Epithelial cell of esophagus (primary cell): ENCODE results near the gene GRIA3.
A peak's percentile ranks its signal among the peaks of the same experiment; 100 is the strongest.
"Not testable (repeated sequence)": the region's sequence is repeated elsewhere in the genome, so short reads cannot be mapped to it uniquely, and the experiment has no call there.

Experiments used
- DNase-seq: peaks from one replicate; pipeline ENCODE4 v3.0.0; 2010; ENCODE audit warnings: low read depth
- H3K4me3 ChIP-seq: 2 replicates; pipeline ENCODE4 v1.5.1; 2011; ENCODE audit warnings: mild to moderate bottlenecking, low read length, control low read depth
- TF ChIP-seq, protein P1 (sequence below): IDR thresholded peaks from 2 replicates; pipeline ENCODE4 v1.5.1; 2011; ENCODE audit warnings: low read depth, mild to moderate bottlenecking, low read length, control low read depth, inconsistent platforms; ENCODE audit not compliant: insufficient read depth; ENCODE audit errors: missing control alignments

GRIA3 gene

DNA sequence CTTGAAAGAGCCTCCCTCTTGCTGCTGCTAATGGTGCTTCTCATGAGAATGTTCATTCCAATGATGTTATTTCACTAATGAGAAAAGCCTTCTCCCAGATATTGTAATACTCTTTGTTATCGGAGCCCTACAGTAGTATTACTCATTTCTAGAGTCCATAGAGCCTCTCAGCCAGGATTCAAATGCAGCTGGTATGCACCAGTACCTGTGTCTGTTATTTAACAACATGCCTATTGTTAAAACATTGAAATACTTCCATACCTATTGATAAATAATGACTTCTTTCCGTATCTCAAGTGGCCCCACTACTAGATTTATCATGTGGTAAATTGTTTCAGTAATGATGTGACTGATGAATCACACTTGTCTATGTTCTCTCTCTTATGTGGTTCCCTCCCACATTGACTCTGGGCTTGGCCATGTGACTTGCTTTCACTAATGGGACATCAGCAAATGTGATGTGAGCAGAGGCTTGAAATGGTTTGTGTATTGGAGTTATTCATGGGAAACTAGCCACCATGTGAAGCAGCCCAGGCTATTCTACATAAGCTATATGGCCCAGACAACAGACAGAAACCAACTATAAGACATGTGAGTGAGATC lies 341.1 kb downstream of the GRIA3 start:
- peak; percentile 15 for DNase-seq
- H3K4me3 ChIP-seq: no peak overlapping the region
- TF ChIP-seq, protein P1, sequence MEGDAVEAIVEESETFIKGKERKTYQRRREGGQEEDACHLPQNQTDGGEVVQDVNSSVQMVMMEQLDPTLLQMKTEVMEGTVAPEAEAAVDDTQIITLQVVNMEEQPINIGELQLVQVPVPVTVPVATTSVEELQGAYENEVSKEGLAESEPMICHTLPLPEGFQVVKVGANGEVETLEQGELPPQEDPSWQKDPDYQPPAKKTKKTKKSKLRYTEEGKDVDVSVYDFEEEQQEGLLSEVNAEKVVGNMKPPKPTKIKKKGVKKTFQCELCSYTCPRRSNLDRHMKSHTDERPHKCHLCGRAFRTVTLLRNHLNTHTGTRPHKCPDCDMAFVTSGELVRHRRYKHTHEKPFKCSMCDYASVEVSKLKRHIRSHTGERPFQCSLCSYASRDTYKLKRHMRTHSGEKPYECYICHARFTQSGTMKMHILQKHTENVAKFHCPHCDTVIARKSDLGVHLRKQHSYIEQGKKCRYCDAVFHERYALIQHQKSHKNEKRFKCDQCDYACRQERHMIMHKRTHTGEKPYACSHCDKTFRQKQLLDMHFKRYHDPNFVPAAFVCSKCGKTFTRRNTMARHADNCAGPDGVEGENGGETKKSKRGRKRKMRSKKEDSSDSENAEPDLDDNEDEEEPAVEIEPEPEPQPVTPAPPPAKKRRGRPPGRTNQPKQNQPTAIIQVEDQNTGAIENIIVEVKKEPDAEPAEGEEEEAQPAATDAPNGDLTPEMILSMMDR: no peak

DNA sequence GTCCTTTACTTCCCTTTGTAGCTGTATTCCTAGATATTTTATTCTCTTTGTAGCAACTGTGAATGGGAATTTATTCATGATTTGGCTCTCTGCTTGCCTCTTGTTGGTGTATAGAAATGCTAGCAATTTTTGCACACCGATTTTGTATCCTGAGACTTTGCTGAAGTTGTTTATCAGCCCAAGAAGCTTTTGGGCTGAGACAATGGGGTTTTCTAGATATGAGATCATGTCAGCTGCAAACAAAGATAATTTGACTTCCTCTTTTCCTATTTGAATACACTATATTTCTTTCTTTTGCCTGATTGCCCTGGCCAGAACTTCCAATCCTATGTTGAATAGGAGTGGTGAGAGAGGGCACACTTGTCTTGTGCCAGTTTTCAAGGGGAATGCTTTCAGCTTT lies 346.6 kb downstream of the GRIA3 start:
- not testable (repeated sequence) for H3K4me3 ChIP-seq, DNase-seq
